GM12878 (cell line): ENCODE data around the gene CTNNBL1. TPM values are rescaled to one million over a fixed set of nuclear protein-coding genes. Genes with fewer than 3 reads are reported as not detected.

Experiments used
- ATAC-seq: fragments of 200-7000 bp; cut with Tn5 transposase; 3 replicates; pipeline ENCODE4 v1.9.1; 2020; ENCODE audit warnings: mild to moderate bottlenecking, moderate library complexity
- BruUV-seq: library from RNA; stranded (reverse); fragments of 400-500 nt; replicated peaks from 2 replicates; lab custom pipeline; 2021; lab: Mats Ljungman, UMichigan
- CTCF ChIA-PET: fragments of 300-600 bp; sonication (Branson Sonifier 250); formaldehyde crosslinking; extraction: SDS; loops from one replicate; lab custom pipeline; 2021; ENCODE audit warnings: inconsistent platforms; lab: Yijun Ruan, JAX
- POLR2A ChIA-PET: fragments of 350-600 bp; formaldehyde crosslinking; extraction: SDS; loops from one replicate; lab custom pipeline; 2021; ENCODE audit warnings: inconsistent platforms; lab: Charles Lee
- RAD21 ChIA-PET: fragments of 300-600 bp; sonication (Branson Sonifier 250); formaldehyde crosslinking; loops from one replicate; lab custom pipeline; 2023; ENCODE audit warnings: antibody characterized with exemption; ENCODE audit not compliant: unreplicated experiment; lab: Charles Lee
- SMC1A ChIA-PET: fragments of 300-600 bp; sonication (Branson Sonifier 250); formaldehyde crosslinking; loops from one replicate; lab custom pipeline; 2023; ENCODE audit not compliant: unreplicated experiment, uncharacterized antibody; lab: Charles Lee
- DNase-seq: peaks from one replicate; pipeline ENCODE4 v3.0.0-alpha.2; 2011; ENCODE audit warnings: low read depth, low spot score
- FAIRE-seq: peaks from 3 replicates; lab custom pipeline; 2011; peaks lifted over from hg19 to GRCh38; lab: Jason Lieb, UNC
- H2AFZ ChIP-seq: 2 replicates; pipeline ENCODE4 v1.6.0; 2011; ENCODE audit warnings: low read depth, low read length, control low read depth; ENCODE audit not compliant: control insufficient read depth
- H3K27ac ChIP-seq: 2 replicates; pipeline ENCODE4 v1.5.1; 2011; ENCODE audit warnings: control low read depth; ENCODE audit not compliant: control insufficient read depth, insufficient read depth
- H3K27me3 ChIP-seq, 2 experiments: replicated peaks in 1 of 2; 2 replicates each; pipeline versions ENCODE4 v1.6.0 to v1.6.1; 2011; ENCODE audit warnings: low read length in 1 of 2; ENCODE audit not compliant: control insufficient read depth in 2 of 2, insufficient read depth in 2 of 2
- H3K36me3 ChIP-seq, 2 experiments: 2 replicates each; pipeline ENCODE4 v1.5.1; 2011; ENCODE audit warnings: low read length in 1 of 2; ENCODE audit not compliant: control insufficient read depth in 2 of 2, insufficient read depth in 2 of 2
- H3K4me1 ChIP-seq: 2 replicates; pipeline ENCODE4 v1.6.1; 2011; ENCODE audit warnings: mild to moderate bottlenecking, low read length, moderate library complexity, mixed read lengths; ENCODE audit not compliant: control insufficient read depth, insufficient read depth
- H3K4me2 ChIP-seq: 2 replicates; pipeline ENCODE4 v1.6.0; 2011; ENCODE audit warnings: control low read depth; ENCODE audit not compliant: control insufficient read depth, insufficient read depth
- H3K4me3 ChIP-seq: fragments of 200-600 bp; sonication (generic); 2 replicates; pipeline ENCODE4 v1.5.1; 2016
- H3K79me2 ChIP-seq: 2 replicates; pipeline ENCODE4 v1.6.0; 2011; ENCODE audit warnings: low read length; ENCODE audit not compliant: control insufficient read depth, insufficient read depth
- H3K9ac ChIP-seq: 2 replicates; pipeline ENCODE4 v1.8.0; 2011; ENCODE audit warnings: low read length, control low read depth, mixed read lengths; ENCODE audit not compliant: control insufficient read depth, insufficient read depth
- H3K9me3 ChIP-seq: replicated peaks from 3 replicates; pipeline ENCODE4 v1.5.1; 2011; ENCODE audit warnings: mild to moderate bottlenecking, low read length; ENCODE audit not compliant: control insufficient read depth, insufficient read depth
- H4K20me1 ChIP-seq: 2 replicates; pipeline ENCODE4 v1.6.0; 2011; ENCODE audit not compliant: control insufficient read depth, insufficient read depth
- ATF7 ChIP-seq: fragments of 450-650 bp; IDR thresholded peaks from 2 replicates; pipeline ENCODE4 v1.6.1; 2016; ENCODE audit warnings: low read depth, mild to moderate bottlenecking
- CHD4 ChIP-seq: fragments of 200-600 bp; sonication (generic); IDR thresholded peaks from 2 replicates; pipeline ENCODE4 v1.6.1; 2016; ENCODE audit warnings: mild to moderate bottlenecking
- LARP7 ChIP-seq: fragments of 450-650 bp; IDR thresholded peaks from 2 replicates; pipeline ENCODE4 v1.6.1; 2017; ENCODE audit warnings: mild to moderate bottlenecking
- NFIC ChIP-seq: IDR thresholded peaks from 2 replicates; pipeline ENCODE4 v1.6.1; 2012; ENCODE audit warnings: low read depth, mild to moderate bottlenecking, inconsistent platforms, low read length, moderate library complexity
- NFXL1 ChIP-seq: fragments of 450-650 bp; IDR thresholded peaks from 2 replicates; pipeline ENCODE4 v1.6.1; 2017; ENCODE audit warnings: antibody characterized with exemption, mild to moderate bottlenecking, borderline replicate concordance
- NFYB ChIP-seq: IDR thresholded peaks from 2 replicates; pipeline ENCODE4 v1.6.1; 2011; ENCODE audit warnings: low read depth, mild to moderate bottlenecking, low read length, improper control_type of control experiment, moderate library complexity; ENCODE audit not compliant: insufficient read depth
- POLR2AphosphoS2 ChIP-seq: IDR thresholded peaks from 2 replicates; pipeline ENCODE4 v1.6.1; 2011; ENCODE audit warnings: low read depth, mild to moderate bottlenecking, low read length, improper control_type of control experiment, moderate library complexity
- SIN3A ChIP-seq: IDR thresholded peaks from 2 replicates; pipeline ENCODE4 v1.6.1; 2012; ENCODE audit warnings: low read depth, low read length, improper control_type of control experiment
- SUZ12 ChIP-seq: fragments of 200-600 bp; sonication (generic); IDR thresholded peaks from one replicate; pipeline ENCODE4 v1.6.1; 2018; ENCODE audit warnings: antibody characterized with exemption, mild to moderate bottlenecking; ENCODE audit not compliant: unreplicated experiment
- ZNF622 ChIP-seq: fragments of 450-650 bp; IDR thresholded peaks from 2 replicates; pipeline ENCODE4 v1.6.1; 2017; ENCODE audit warnings: mild to moderate bottlenecking, inconsistent platforms
- WGBS: methylation state at CpG from one replicate; pipeline ENCODE4 v1.1.6; 2016; ENCODE audit warnings: low lambda C conversion rate; ENCODE audit not compliant: insufficient replicate concordance, insufficient coverage; ENCODE audit errors: missing lambda C conversion rate; 5-methylcytosine and 5-hydroxymethylcytosine counted together
- in situ Hi-C: fragments of 300-500 bp; cut with MboI; formaldehyde crosslinking; loops from 9 replicates; pipeline ENCODE4 v1.14.3; 2018; ENCODE audit warnings: mixed read lengths
- intact Hi-C: fragments of 100-400 bp; cut with micrococcal nuclease; formaldehyde crosslinking; loops from one replicate; pipeline ENCODE4 v1.14.2; 2022; ENCODE audit not compliant: unreplicated experiment
- polyA plus RNA-seq, 11 experiments: library from polyadenylated mRNA; depleted of rRNA in 4 of 11; unstranded in 6 of 11; stranded (reverse) in 5 of 11; fragments of >200 nt; fragmentation: Nextera tagmentation in 4 of 11; fragmentation: Illumina TruSeq in 1 of 11; extraction: Ambion mirVana in 4 of 11; extraction: Trizol in 1 of 11; gene quantifications; 1 replicate in 1 of 11; 2 replicates in 10 of 11; pipeline versions ENCODE4 v1.2.1 to v1.2.3, GENCODE V29; 2011 to 2016; ENCODE audit warnings: inconsistent platforms in 2 of 11, missing spikeins in 2 of 11, low read depth in 1 of 11
- total RNA-seq, 4 experiments: library from RNA; depleted of rRNA in 3 of 4; stranded (reverse); fragments of >200 nt in 3 of 4; fragmentation: Illumina TruSeq in 1 of 4; extraction: Trizol in 1 of 4; gene quantifications; 2 replicates each; pipeline versions ENCODE4 v1.2.1 to v1.2.3, GENCODE V29; 2013 to 2021
- TF ChIP-seq, protein P1 (sequence below): fragments of 150-350 bp; IDR thresholded peaks from 2 replicates; pipeline ENCODE4 v1.6.1; 2014; ENCODE audit warnings: mild to moderate bottlenecking, low read depth, low read length
- TF ChIP-seq, protein P2 (sequence below): fragments of 450-650 bp; IDR thresholded peaks from 2 replicates; pipeline ENCODE4 v1.6.1; 2017; ENCODE audit warnings: mild to moderate bottlenecking, low read depth, inconsistent platforms; ENCODE audit not compliant: poor library complexity, severe bottlenecking
- TF ChIP-seq, protein P3 (sequence below): fragments of 450-650 bp; IDR thresholded peaks from 2 replicates; pipeline ENCODE4 v1.6.1; 2017; ENCODE audit warnings: low read depth, mild to moderate bottlenecking, moderate library complexity

Gene CTNNBL1
- total and polyA plus RNA-seq, 10 of the 15 experiments (the other 5 are each of a cell fraction or from before 2014, with no cell fraction given): 43.1 to 102 (median 67.8) TPM

DNA sequence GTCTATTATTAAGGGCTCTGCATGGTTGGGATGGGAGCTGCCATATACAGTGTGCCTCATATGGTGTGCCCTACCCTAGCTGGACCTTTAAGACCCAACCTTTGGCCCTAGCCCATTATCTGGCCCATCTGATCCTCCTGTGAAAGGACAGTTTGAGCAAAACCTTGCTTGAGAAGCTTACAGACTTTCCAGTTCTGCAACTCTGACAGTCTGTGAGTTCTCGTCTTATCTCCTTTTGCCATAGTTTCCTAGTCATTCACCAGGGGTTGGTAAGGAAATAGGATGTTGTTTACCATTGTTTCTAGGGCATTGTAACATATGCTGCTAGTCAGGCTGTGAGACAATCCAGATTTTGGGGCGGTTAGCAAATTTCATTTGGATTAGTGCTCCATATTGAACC is 17.2 kb downstream of the CTNNBL1 start (continued):
- TF ChIP-seq, protein P1, sequence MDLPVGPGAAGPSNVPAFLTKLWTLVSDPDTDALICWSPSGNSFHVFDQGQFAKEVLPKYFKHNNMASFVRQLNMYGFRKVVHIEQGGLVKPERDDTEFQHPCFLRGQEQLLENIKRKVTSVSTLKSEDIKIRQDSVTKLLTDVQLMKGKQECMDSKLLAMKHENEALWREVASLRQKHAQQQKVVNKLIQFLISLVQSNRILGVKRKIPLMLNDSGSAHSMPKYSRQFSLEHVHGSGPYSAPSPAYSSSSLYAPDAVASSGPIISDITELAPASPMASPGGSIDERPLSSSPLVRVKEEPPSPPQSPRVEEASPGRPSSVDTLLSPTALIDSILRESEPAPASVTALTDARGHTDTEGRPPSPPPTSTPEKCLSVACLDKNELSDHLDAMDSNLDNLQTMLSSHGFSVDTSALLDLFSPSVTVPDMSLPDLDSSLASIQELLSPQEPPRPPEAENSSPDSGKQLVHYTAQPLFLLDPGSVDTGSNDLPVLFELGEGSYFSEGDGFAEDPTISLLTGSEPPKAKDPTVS: no peak

DNA sequence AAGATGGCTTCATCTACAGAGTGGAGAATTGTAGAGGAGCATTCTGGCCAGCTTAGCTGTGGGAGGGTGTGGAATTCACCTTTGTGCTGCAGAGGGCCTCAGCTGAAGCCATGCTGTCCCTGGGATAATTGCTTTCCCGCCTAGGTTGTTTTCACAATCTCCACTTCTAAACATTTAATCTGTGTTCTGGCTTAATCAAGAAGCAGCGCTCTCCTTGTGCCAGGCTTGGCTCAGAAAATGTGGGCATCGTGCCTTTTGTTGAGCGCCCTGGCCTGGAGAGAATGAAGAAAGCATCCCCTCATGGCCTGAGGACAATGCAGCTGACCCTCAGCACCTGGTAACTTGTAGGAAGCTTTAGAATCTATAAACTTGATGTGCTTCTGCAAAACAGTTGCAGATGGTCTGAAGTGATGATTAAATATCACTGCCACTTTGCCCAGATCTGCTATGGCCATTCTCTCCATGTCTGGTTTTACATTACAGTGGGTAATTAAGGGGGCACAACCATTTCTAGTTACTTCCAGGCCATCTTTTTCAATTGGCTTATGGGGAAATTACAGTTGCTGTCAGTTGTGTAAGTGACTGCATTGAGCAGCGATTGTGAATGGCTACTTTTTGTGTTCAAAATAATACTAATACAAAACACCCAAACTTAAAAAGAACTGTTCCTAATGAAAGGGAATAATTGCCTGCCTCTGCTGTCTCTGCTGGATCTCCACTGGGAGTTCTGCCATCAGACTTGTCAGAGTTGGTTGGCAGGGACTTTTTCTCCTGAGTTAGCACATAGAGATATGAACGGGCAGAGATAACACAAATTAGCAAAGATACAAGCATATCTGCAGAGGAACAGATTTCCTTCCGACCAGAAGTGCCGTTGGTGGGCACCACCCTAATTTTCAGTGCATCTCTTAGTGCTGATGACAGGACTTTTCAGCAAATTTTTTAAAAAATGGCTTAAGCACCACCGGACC is 18.4 kb downstream of the CTNNBL1 start:
- no peak for ATAC-seq
- peaks cover 6% of the 10 kb centered on the region for H3K79me2 ChIP-seq
- 77% methylated on average over 9 of the region's 9 CpGs for WGBS
- TF ChIP-seq NFYB: no peak
- no peak for TF ChIP-seq POLR2AphosphoS2
- TF ChIP-seq ZNF622: no peak
- TF ChIP-seq, protein P2, sequence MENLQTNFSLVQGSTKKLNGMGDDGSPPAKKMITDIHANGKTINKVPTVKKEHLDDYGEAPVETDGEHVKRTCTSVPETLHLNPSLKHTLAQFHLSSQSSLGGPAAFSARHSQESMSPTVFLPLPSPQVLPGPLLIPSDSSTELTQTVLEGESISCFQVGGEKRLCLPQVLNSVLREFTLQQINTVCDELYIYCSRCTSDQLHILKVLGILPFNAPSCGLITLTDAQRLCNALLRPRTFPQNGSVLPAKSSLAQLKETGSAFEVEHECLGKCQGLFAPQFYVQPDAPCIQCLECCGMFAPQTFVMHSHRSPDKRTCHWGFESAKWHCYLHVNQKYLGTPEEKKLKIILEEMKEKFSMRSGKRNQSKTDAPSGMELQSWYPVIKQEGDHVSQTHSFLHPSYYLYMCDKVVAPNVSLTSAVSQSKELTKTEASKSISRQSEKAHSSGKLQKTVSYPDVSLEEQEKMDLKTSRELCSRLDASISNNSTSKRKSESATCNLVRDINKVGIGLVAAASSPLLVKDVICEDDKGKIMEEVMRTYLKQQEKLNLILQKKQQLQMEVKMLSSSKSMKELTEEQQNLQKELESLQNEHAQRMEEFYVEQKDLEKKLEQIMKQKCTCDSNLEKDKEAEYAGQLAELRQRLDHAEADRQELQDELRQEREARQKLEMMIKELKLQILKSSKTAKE: no peak
- TF ChIP-seq NFXL1: no peak
- TF ChIP-seq SIN3A: no peak
- no peak for TF ChIP-seq NFIC
- TF ChIP-seq ATF7: no peak
- no peak for TF ChIP-seq LARP7
- TF ChIP-seq SUZ12: no peak
- TF ChIP-seq, protein P3, sequence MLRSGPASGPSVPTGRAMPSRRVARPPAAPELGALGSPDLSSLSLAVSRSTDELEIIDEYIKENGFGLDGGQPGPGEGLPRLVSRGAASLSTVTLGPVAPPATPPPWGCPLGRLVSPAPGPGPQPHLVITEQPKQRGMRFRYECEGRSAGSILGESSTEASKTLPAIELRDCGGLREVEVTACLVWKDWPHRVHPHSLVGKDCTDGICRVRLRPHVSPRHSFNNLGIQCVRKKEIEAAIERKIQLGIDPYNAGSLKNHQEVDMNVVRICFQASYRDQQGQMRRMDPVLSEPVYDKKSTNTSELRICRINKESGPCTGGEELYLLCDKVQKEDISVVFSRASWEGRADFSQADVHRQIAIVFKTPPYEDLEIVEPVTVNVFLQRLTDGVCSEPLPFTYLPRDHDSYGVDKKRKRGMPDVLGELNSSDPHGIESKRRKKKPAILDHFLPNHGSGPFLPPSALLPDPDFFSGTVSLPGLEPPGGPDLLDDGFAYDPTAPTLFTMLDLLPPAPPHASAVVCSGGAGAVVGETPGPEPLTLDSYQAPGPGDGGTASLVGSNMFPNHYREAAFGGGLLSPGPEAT: no peak
- no peak for TF ChIP-seq CHD4

More for the DNA sequence above, 18.4 kb downstream of the CTNNBL1 start:
- CTCF ChIA-PET: interaction anchor here (1.2 kb wide), 2 partner anchors 22 to 41 kb away, joined by 3 to 4 read pairs; no protein-coding TSS in a partner anchor
- H3K9me3 ChIP-seq: no peaks in the 10 kb centered on the region
- FAIRE-seq: no peak
- no peaks in the 10 kb centered on the region for H3K27me3 ChIP-seq
- DNase-seq: no peak
- no peak overlapping the region for H3K9ac ChIP-seq
- no TSS peak for BruUV-seq
- no peaks in the 10 kb centered on the region; the same call in 1 of the 2 replicates for H4K20me1 ChIP-seq
- RAD21 ChIA-PET: no interaction called here
- intact Hi-C loops: no loop called here
- no peaks in the 10 kb centered on the region for H3K4me1 ChIP-seq
- SMC1A ChIA-PET: interaction anchor here (1.4 to 1.5 kb wide), 2 partner anchors 9 to 13 kb away, joined by 4 read pairs; no protein-coding TSS in a partner anchor
- no peak overlapping the region for H3K4me3 ChIP-seq
- in situ Hi-C loops: no loop called here
- POLR2A ChIA-PET: no interaction called here
- no peak overlapping the region for H3K4me2 ChIP-seq
- no peak overlapping the region for H2AFZ ChIP-seq
- H3K36me3 ChIP-seq: no peaks in the 10 kb centered on the region
- no peak overlapping the region for H3K27ac ChIP-seq
